SH-SY5Y (cell line): ENCODE results near the gene ADAMTS14.

Source experiments
- GATA2 ChIP-seq: IDR thresholded peaks from 2 replicates; pipeline ENCODE4 v1.6.1; 2011; ENCODE audit warnings: mild to moderate bottlenecking, low read depth, low read length
- GATA3 ChIP-seq: IDR thresholded peaks from 2 replicates; pipeline ENCODE4 v1.6.1; 2011; ENCODE audit warnings: low read depth, mild to moderate bottlenecking, low read length, moderate library complexity

GRCh38 chr10:70678757-70679489 lies 6.6 kb downstream of the ADAMTS14 start:
- TF ChIP-seq GATA3 (no peak), GATA2 (no peak)
